GM11168 (cell line): ENCODE data around the gene SLC12A6.
"Not testable (repeated sequence)": the region's sequence is repeated elsewhere in the genome, so short reads cannot be mapped to it uniquely, and the experiment has no call there.

Experiments
- in situ Hi-C: fragments of 300-500 bp; cut with MboI; formaldehyde crosslinking; loops from one replicate; pipeline ENCODE4 v1.12.0; 2022; ENCODE audit warnings: low sequenced_read_pairs; ENCODE audit not compliant: unreplicated experiment

The SLC12A6 gene

GRCh38 chr15:34216527-34217270 lies 120.9 kb downstream of the SLC12A6 start:
- in situ Hi-C loops: loop anchor here (5.0 kb wide), 2 partner anchors 104 to 149 kb away; no protein-coding TSS in a partner anchor

- in situ Hi-C loops: no loop called here
These were observed 123.4 kb downstream of the SLC12A6 start for GRCh38 chr15:34214135-34214534.

- in situ Hi-C loops: no loop called here
These were observed 123.9 kb downstream of the SLC12A6 start for GRCh38 chr15:34213690-34214089.

- in situ Hi-C loops: no loop called here
These were observed 127.9 kb downstream of the SLC12A6 start, which contains the start of gene KATNBL1 for GRCh38 chr15:34209421-34210282. TSS of gene KATNBL1 (minus strand) at chr15:34210096. CDS start at chr15:34163676, 46,420 bp downstream.

- in situ Hi-C loops: no loop called here
These were observed 131.6 kb downstream of the SLC12A6 start for GRCh38 chr15:34206011-34206410.

- in situ Hi-C loops: no loop called here
These were observed 133.6 kb downstream of the SLC12A6 start for GRCh38 chr15:34203936-34204335.

GRCh38 chr15:34203305-34203704 lies 134.3 kb downstream of the SLC12A6 start:
- in situ Hi-C loops: no loop called here

- in situ Hi-C loops: not testable (repeated sequence)
These were observed 144.3 kb downstream of the SLC12A6 start for GRCh38 chr15:34193272-34193671.

GRCh38 chr15:34188711-34189110 lies 148.9 kb downstream of the SLC12A6 start:
- in situ Hi-C loops: no loop called here

- in situ Hi-C loops: no loop called here
These were observed 151.9 kb downstream of the SLC12A6 start for GRCh38 chr15:34185666-34186065.

GRCh38 chr15:34182942-34183341 lies 154.6 kb downstream of the SLC12A6 start:
- in situ Hi-C loops: no loop called here
